ENCODE measurements around the gene CASK.

CASK gene

DNA sequence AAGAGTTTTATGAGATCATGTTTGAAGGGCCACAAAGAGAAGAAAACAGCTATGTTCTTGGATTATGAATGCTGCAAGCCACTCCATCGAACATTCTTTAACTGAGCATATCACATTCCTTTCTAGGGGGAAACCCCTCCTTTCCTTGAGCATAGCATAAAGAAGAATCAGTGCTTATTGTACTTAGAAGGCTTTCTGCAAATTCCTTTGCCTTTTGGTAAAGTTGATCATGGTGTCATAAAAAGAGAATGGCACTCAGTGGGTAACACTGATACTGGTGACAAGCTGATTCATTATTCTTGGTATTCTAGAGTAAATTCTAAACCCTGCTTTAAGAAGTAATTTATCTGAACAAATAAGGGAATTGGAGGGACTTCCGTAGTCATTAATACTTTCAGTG lies 323.1 kb downstream of the CASK start:
- TF ChIP-seq TOX (CRISPR knock-in tag; IDR thresholded peaks at IDR 0.05; ENCODE audit: borderline replicate concordance) (no peak), ZFP30 (CRISPR knock-in tag; IDR thresholded peaks at IDR 0.05) (no peak), OSR1 (CRISPR knock-in tag; IDR thresholded peaks at IDR 0.05) (no peak), RARB (CRISPR knock-in tag; IDR thresholded peaks at IDR 0.05) (no peak), ISL1 (CRISPR knock-in tag; IDR thresholded peaks at IDR 0.05) (peak; percentile 51), ZC3H10 (CRISPR knock-in tag; IDR thresholded peaks at IDR 0.05) (no peak)
- TF ChIP-seq, protein P1, sequence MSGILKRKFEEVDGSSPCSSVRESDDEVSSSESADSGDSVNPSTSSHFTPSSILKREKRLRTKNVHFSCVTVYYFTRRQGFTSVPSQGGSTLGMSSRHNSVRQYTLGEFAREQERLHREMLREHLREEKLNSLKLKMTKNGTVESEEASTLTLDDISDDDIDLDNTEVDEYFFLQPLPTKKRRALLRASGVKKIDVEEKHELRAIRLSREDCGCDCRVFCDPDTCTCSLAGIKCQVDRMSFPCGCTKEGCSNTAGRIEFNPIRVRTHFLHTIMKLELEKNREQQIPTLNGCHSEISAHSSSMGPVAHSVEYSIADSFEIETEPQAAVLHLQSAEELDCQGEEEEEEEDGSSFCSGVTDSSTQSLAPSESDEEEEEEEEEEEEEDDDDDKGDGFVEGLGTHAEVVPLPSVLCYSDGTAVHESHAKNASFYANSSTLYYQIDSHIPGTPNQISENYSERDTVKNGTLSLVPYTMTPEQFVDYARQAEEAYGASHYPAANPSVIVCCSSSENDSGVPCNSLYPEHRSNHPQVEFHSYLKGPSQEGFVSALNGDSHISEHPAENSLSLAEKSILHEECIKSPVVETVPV (CRISPR knock-in tag; IDR thresholded peaks at IDR 0.05), result no peak
- ATAC-seq, result peak; percentile 93

GRCh38 chrX:41599507-41599906 lies 323.8 kb downstream of the CASK start:
- ATAC-seq, result 0 out of 3 replicates have a peak, but pooled peaks have one; percentile 27
- no peak for TF ChIP-seq ZFP3 (CRISPR knock-in tag; IDR thresholded peaks at IDR 0.05)
- no peak for TF ChIP-seq PPARA (CRISPR knock-in tag; IDR thresholded peaks at IDR 0.05; ENCODE audit: borderline replicate concordance)
- TF ChIP-seq PATZ1 (CRISPR knock-in tag; IDR thresholded peaks at IDR 0.05; ENCODE audit: borderline replicate concordance), result no peak
- TF ChIP-seq ARNTL (CRISPR knock-in tag; IDR thresholded peaks at IDR 0.05; ENCODE audit: borderline replicate concordance, low read depth), result no peak
- TF ChIP-seq ZNF565 (CRISPR knock-in tag; conservative IDR thresholded peaks at IDR 0.05; ENCODE audit: low read depth), result no peak
- TF ChIP-seq, protein P1 (CRISPR knock-in tag; IDR thresholded peaks at IDR 0.05), result no peak
- TF ChIP-seq CSDC2 (CRISPR knock-in tag; IDR thresholded peaks at IDR 0.05), result no peak
- TF ChIP-seq TSHZ2 (CRISPR knock-in tag; IDR thresholded peaks at IDR 0.05), result no peak
- TF ChIP-seq BACH2 (CRISPR knock-in tag; IDR thresholded peaks at IDR 0.05; ENCODE audit: borderline replicate concordance), result no peak
- TF ChIP-seq, protein P2, sequence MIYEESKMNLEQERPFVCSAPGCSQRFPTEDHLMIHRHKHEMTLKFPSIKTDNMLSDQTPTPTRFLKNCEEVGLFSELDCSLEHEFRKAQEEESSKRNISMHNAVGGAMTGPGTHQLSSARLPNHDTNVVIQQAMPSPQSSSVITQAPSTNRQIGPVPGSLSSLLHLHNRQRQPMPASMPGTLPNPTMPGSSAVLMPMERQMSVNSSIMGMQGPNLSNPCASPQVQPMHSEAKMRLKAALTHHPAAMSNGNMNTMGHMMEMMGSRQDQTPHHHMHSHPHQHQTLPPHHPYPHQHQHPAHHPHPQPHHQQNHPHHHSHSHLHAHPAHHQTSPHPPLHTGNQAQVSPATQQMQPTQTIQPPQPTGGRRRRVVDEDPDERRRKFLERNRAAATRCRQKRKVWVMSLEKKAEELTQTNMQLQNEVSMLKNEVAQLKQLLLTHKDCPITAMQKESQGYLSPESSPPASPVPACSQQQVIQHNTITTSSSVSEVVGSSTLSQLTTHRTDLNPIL (CRISPR knock-in tag; IDR thresholded peaks at IDR 0.05; ENCODE audit: low read depth), result no peak
- TF ChIP-seq ZC3H10 (CRISPR knock-in tag; IDR thresholded peaks at IDR 0.05), result no peak
- TF ChIP-seq RARB (CRISPR knock-in tag; IDR thresholded peaks at IDR 0.05), result no peak
- no peak for TF ChIP-seq SNAI2 (CRISPR knock-in tag; IDR thresholded peaks at IDR 0.05)

DNA sequence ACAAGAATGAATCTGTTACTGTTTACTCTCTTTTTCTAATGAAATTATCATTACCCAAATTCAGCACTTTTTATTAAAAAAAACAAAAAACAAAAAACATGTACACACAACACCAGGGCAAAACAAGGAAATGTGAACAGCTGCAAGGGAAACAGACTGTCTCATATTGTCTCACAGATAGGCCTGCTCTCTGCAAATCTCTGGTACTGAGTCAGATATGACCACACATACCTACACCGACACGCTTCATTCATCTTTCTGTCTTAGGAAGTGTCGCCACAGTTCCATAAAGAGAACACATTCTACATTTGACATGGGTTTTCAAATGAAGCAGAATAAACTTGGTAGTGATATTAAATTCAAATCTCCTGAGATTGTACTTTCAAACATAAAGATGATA lies 326.8 kb downstream of the CASK start:
- ATAC-seq, result no peak
- TF ChIP-seq OSR1 (CRISPR knock-in tag; IDR thresholded peaks at IDR 0.05) (no peak), TCF4 (CRISPR knock-in tag; IDR thresholded peaks at IDR 0.05; ENCODE audit: borderline replicate concordance) (no peak), GLIS3 (CRISPR knock-in tag; IDR thresholded peaks at IDR 0.05) (no peak), SNAI2 (CRISPR knock-in tag; IDR thresholded peaks at IDR 0.05) (no peak), PATZ1 (CRISPR knock-in tag; IDR thresholded peaks at IDR 0.05; ENCODE audit: borderline replicate concordance) (no peak), RARB (CRISPR knock-in tag; IDR thresholded peaks at IDR 0.05) (no peak), ISL1 (CRISPR knock-in tag; IDR thresholded peaks at IDR 0.05) (no peak), BACH2 (CRISPR knock-in tag; IDR thresholded peaks at IDR 0.05; ENCODE audit: borderline replicate concordance) (no peak), ZNF565 (CRISPR knock-in tag; conservative IDR thresholded peaks at IDR 0.05; ENCODE audit: low read depth) (no peak), CSDC2 (CRISPR knock-in tag; IDR thresholded peaks at IDR 0.05) (no peak), POU6F1 (CRISPR knock-in tag; IDR thresholded peaks at IDR 0.05; ENCODE audit: borderline replicate concordance, low read depth) (no peak), ARNTL (CRISPR knock-in tag; IDR thresholded peaks at IDR 0.05; ENCODE audit: borderline replicate concordance, low read depth) (no peak), ZNF70 (CRISPR knock-in tag; IDR thresholded peaks at IDR 0.05) (no peak)
- TF ChIP-seq, protein P2 (CRISPR knock-in tag; IDR thresholded peaks at IDR 0.05; ENCODE audit: low read depth), result no peak

Measured in SK-N-SH treated with all-trans-retinoic acid at 6 μM for 48 hours (cell line).